Fibroblast of lung (primary cell): ENCODE data around the gene RCAN2. TPM values are rescaled to one million over a fixed set of nuclear protein-coding genes. Genes with fewer than 3 reads are reported as not detected.

ENCODE experiments used
- DNase-seq, 2 donors: peaks; one replicate each; pipeline versions ENCODE4 v3.0.0 to v3.0.0-alpha.2; 2010; ENCODE audit warnings: low read depth in 2 of 2
- H2AFZ ChIP-seq: 2 replicates; pipeline ENCODE4 v1.5.1; 2012; ENCODE audit warnings: low read length, control low read depth, inconsistent platforms
- H3K27ac ChIP-seq: 2 replicates; pipeline ENCODE4 v1.5.1; 2011; ENCODE audit warnings: low read length, control low read depth; ENCODE audit not compliant: insufficient read depth
- H3K27me3 ChIP-seq: 2 replicates; pipeline ENCODE4 v1.5.1; 2011; ENCODE audit warnings: mild to moderate bottlenecking, low read length; ENCODE audit not compliant: control insufficient read depth, insufficient read depth
- H3K36me3 ChIP-seq: 2 replicates; pipeline ENCODE4 v1.5.1; 2011; ENCODE audit warnings: low read length; ENCODE audit not compliant: control insufficient read depth, insufficient read depth
- H3K4me1 ChIP-seq: 2 replicates; pipeline ENCODE4 v1.5.1; 2011; ENCODE audit warnings: low read length; ENCODE audit not compliant: control insufficient read depth, insufficient read depth; ENCODE audit errors: extremely low read depth
- H3K4me2 ChIP-seq: 2 replicates; pipeline ENCODE4 v1.5.1; 2011; ENCODE audit warnings: low read length, control low read depth; ENCODE audit not compliant: insufficient read depth; ENCODE audit errors: extremely low read depth
- H3K4me3 ChIP-seq, 4 experiments: fragments of 200-600 bp in 1 of 4; sonication (generic) in 1 of 4; replicated peaks in 1 of 4; 2 replicates each; pipeline ENCODE4 v1.5.1; 2011 to 2016; ENCODE audit warnings: low read length in 4 of 4, low read depth in 3 of 4, mild to moderate bottlenecking in 3 of 4, control low read depth in 2 of 4, inconsistent platforms in 1 of 4, mixed read lengths in 1 of 4; ENCODE audit not compliant: insufficient read depth in 1 of 4; ENCODE audit errors: control extremely low read depth in 1 of 4
- H3K79me2 ChIP-seq: 2 replicates; pipeline ENCODE4 v1.5.1; 2012; ENCODE audit warnings: mild to moderate bottlenecking, low read length, inconsistent platforms; ENCODE audit not compliant: control insufficient read depth, insufficient read depth
- H3K9ac ChIP-seq: 2 replicates; pipeline ENCODE4 v1.5.1; 2011; ENCODE audit warnings: mild to moderate bottlenecking, low read length, control low read depth; ENCODE audit not compliant: insufficient read depth
- H3K9me3 ChIP-seq: 2 replicates; pipeline ENCODE4 v1.5.1; 2012; ENCODE audit warnings: low read depth, low read length; ENCODE audit not compliant: control insufficient read depth, insufficient read depth
- H4K20me1 ChIP-seq: 2 replicates; pipeline ENCODE4 v1.5.1; 2011; ENCODE audit warnings: low read length; ENCODE audit not compliant: control insufficient read depth, insufficient read depth; ENCODE audit errors: extremely low read depth
- CTCF ChIP-seq, 2 donors: IDR thresholded peaks in 1 of 2; conservative IDR thresholded peaks in 1 of 2; 1 replicate in 1 of 2; 2 replicates in 1 of 2; pipeline ENCODE4 v1.5.1; 2011 to 2012; ENCODE audit warnings: low read length in 2 of 2, control low read depth in 1 of 2, inconsistent platforms in 1 of 2, low read depth in 1 of 2, mild to moderate bottlenecking in 1 of 2
- EZH2 ChIP-seq: IDR thresholded peaks from 2 replicates; pipeline ENCODE4 v1.5.1; 2012; ENCODE audit warnings: low read length, control low read depth, mild to moderate bottlenecking; ENCODE audit errors: missing control alignments
- polyA plus RNA-seq, 2 donors: library from polyadenylated mRNA; depleted of rRNA in 1 of 2; stranded (reverse) in 1 of 2; unstranded in 1 of 2; fragments of >200 nt; gene quantifications; 2 replicates each; pipeline ENCODE4 v1.2.1, GENCODE V29; 2011 to 2012; ENCODE audit warnings: missing spikeins in 1 of 2
- total RNA-seq: library from RNA; depleted of rRNA; stranded (reverse); fragments of >200 nt; gene quantifications from 2 replicates; pipeline ENCODE4 v1.2.1, GENCODE V29; 2014

RCAN2 gene
- total and polyA plus RNA-seq, 2 donors (not counting 1 experiment from before 2014, with no cell fraction given) = 11.7 to 38.0 TPM

GRCh38 chr6:46219661-46220060 is 271.6 kb downstream of the RCAN2 start:
- Histone ChIP-seq H3K4me2 (no peak overlapping the region), H3K36me3 (no peaks in the 10 kb centered on the region), H3K27ac (no peak overlapping the region)

GRCh38 chr6:46218457-46218856 is 272.8 kb downstream of the RCAN2 start:
- Histone ChIP-seq H3K79me2 (no peaks in the 10 kb centered on the region), H3K4me1 (no peaks in the 10 kb centered on the region), H3K27me3 (no peaks in the 10 kb centered on the region), H3K4me2 (no peak overlapping the region), H3K36me3 (no peaks in the 10 kb centered on the region), H2AFZ (no peak overlapping the region), H4K20me1 (no peaks in the 10 kb centered on the region), H3K4me3 (no peak overlapping the region), H3K9me3 (no peaks in the 10 kb centered on the region), H3K27ac (no peak overlapping the region), H3K9ac (no peak overlapping the region)
- no peak for DNase-seq
- TF ChIP-seq EZH2 (no peak), CTCF (conservative IDR thresholded peaks at IDR 0.05 in 1 of 2, IDR thresholded peaks at IDR 0.05 in 1 of 2; ENCODE audit: low read depth in 1 of 2, low read length in 2 of 2) (no peak)

More at GRCh38 chr6:46219661-46220060, 271.6 kb downstream of the RCAN2 start:
- H3K4me3 ChIP-seq = no peak overlapping the region
- TF ChIP-seq EZH2 = no peak
- TF ChIP-seq CTCF (conservative IDR thresholded peaks at IDR 0.05 in 1 of 2, IDR thresholded peaks at IDR 0.05 in 1 of 2; ENCODE audit: low read depth in 1 of 2, low read length in 2 of 2) = no peak
- no peak overlapping the region for H2AFZ ChIP-seq
- no peaks in the 10 kb centered on the region for H3K4me1 ChIP-seq
- H3K9ac ChIP-seq = no peak overlapping the region
- H3K27me3 ChIP-seq = no peaks in the 10 kb centered on the region
- no peak for DNase-seq
- H3K79me2 ChIP-seq = no peaks in the 10 kb centered on the region
- H3K9me3 ChIP-seq = no peaks in the 10 kb centered on the region
- H4K20me1 ChIP-seq = no peaks in the 10 kb centered on the region

- H3K27me3 ChIP-seq = no peaks in the 10 kb centered on the region
- H2AFZ ChIP-seq = no peak overlapping the region
- TF ChIP-seq CTCF (conservative IDR thresholded peaks at IDR 0.05 in 1 of 2, IDR thresholded peaks at IDR 0.05 in 1 of 2; ENCODE audit: low read depth in 1 of 2, low read length in 2 of 2) (no peak), EZH2 (no peak)
- H3K9me3 ChIP-seq = no peaks in the 10 kb centered on the region
- no peak overlapping the region for H3K4me2 ChIP-seq
- H3K4me1 ChIP-seq = no peaks in the 10 kb centered on the region
- DNase-seq = peak in 1 of 2 donors; percentile 64
- H3K79me2 ChIP-seq = no peaks in the 10 kb centered on the region
- H3K9ac ChIP-seq = no peak overlapping the region
- H3K27ac ChIP-seq = no peak overlapping the region
- H3K4me3 ChIP-seq = no peak overlapping the region
- no peaks in the 10 kb centered on the region for H4K20me1 ChIP-seq
- H3K36me3 ChIP-seq = no peaks in the 10 kb centered on the region
Measured at GRCh38 chr6:46217671-46218131, 273.5 kb downstream of the RCAN2 start.
